ENCODE results near the gene CAMTA1.

Gene CAMTA1

DNA sequence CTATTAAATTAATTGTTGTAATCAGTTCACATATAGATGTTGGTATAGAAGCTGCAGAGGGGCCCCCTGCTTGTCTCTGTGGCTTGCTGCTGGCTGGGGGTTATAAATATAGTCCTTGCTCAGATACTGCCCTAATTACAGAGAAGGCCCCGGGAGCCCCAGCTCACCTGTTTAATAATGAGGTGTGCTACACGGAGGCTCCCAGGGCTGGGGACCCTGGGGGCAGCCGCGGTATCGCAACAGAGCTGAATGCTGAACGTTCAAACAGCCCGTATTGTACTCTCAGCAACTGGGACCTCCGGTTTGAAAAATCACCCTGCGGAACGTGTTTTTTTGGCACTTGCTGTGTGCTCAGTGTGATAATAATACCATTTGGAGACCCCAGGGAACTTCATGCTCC, 309.3 kb downstream of the CAMTA1 start:
- DNase-seq = no peak

GRCh38 chr1:7095343-7095964, 310.2 kb downstream of the CAMTA1 start:
- no peak for DNase-seq

DNA sequence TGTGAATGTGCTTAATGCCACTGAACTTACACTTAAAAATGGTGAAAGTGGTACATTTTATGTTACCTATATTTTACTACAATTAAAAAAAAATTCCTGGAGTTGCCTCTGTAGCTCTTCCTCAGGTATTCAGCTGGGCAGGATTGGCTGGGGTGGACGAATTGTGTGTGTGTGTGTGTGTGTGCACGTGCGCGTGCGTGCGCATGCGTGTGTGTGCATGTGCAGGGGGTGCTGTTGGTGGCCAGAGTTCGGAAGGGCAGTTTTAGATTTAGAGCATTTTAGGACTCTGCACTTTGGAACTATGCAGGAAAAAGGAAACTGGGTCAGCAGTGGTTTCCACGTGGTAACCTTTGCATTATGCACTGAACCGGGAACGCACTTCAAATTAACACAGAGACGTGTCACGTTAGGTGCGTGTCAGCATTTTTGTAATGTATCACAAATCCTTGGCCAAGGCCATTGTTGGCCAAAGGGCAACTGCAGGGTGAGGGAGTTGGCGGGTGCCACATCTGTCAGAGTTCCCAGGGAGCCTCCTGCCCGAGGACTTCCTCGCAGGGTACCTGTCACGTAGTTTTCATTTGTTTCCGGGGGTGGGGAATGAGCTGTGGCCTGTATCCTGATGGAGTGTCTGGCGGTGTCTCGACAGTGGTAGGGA, 312.8 kb downstream of the CAMTA1 start:
- no peak for DNase-seq

DNA sequence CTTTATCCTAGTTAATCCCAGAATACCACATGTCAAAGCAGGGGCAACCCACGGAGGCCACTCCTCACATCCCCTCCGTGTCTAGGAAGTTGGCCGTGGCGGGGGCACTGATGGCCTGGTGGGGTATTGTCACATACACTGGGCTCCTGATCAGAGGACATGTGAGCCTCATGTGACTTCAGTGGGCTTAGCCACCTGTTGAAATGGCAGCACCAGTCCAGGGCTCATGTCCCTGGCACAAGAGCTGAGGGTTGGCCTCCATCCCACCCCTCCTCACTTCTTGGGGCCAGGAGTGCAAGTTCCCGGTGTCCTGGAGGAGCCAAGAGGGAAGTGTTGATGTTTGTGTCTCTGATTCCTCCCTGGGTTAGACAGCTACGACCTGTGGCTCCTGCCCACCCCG, 313.4 kb downstream of the CAMTA1 start:
- DNase-seq = no peak

DNA sequence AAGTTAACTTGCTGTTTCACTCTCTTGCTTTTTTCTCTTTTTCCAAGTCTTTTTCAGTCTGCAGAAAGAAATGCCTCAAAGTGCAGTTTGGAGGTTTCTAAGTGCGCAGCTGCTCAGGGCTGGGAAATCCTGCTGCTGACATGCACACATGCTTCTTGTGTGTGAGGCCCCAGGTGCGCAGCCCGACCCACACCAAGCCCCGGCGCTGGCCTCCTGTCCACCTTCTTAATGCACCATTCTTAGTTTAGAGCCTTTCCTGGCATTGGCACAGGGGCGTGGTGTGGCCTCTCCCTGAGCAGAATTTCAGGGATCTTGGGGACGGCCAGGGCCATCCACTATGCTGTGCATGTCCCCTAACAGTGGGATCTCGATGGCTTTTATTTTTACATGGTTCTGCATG, 315.2 kb downstream of the CAMTA1 start:
- no peak for DNase-seq

DNA sequence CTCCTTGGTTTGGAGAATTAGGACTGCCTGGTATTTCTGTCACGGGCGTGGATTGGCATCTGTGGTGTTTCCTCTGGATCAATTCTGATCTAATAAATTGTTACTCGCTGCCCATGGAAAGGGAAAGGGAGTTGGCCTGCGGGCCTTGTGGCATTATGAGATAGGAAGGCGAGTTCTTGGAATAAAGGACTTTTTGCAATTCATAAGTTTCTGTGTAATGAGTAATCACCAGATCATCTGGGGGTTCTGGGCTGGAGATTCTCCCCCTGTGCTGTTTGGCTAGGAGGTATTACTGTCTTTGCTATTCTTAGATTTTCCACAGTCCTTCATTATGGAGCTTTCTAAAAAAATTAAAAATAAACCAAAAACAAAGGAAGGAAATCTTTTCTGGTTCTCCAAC, 315.9 kb downstream of the CAMTA1 start:
- no peak for DNase-seq

DNA sequence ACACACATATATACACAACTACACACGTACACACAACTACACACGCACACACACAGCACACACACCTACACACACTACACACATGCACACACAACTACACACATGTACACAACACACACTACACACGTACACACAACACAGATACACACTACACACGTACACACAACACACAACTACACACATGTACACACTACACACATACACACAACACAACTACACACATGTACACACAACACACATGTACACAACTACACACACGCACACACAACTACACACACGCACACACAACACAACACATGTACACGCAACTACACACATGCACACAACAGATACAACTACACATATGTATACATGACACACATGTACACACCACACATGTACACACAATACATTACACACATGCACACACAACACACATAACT, 318.1 kb downstream of the CAMTA1 start:
- no peak for DNase-seq

- no peak for DNase-seq
Observed at GRCh38 chr1:7103874-7104273, 318.6 kb downstream of the CAMTA1 start.

DNA sequence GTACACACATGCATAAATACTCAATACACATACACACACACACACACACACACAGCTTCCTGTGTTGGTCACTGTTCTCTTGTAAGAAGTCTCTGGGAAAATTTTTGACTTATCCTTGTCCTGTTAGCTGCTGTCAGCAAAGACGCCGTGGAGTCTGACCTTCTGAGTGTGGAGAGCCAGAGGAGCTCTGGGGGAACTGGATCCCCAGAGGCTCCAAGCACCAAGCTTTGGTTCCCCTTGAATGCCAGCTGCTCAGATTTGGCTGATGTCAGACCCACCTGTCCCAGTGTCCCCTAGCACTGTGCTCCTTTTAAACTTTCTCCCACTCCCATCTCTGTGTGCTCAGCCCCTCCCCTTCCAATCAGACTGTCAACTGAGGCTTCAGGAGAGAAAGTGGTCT, 319.1 kb downstream of the CAMTA1 start:
- no peak for DNase-seq

DNA sequence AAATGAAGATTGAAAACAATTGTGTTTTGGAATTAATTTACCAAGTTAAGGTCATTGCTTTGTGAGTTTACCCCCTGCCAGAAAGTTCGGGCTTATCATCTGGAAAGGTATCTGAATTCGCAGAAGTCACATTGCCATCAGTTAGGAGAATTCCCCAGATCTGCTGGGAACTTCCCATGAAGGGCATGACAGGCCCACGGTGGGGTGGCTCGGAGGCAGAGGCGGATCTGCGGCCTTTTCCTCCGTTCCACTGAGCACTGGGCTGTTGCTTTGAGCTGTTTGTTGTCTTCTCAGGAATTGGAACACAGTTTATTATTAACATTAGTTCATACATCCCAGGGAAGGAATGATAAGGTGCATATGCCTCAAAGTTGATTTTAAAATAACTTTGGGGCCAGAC, 320.0 kb downstream of the CAMTA1 start:
- no peak for DNase-seq

- DNase-seq = no peak
Observed at GRCh38 chr1:7106442-7107108, 321.3 kb downstream of the CAMTA1 start.

GRCh38 chr1:7107109-7107830, 322.0 kb downstream of the CAMTA1 start:
- no peak for DNase-seq

- no peak for DNase-seq
Observed at GRCh38 chr1:7108251-7108650, 323.0 kb downstream of the CAMTA1 start.

DNA sequence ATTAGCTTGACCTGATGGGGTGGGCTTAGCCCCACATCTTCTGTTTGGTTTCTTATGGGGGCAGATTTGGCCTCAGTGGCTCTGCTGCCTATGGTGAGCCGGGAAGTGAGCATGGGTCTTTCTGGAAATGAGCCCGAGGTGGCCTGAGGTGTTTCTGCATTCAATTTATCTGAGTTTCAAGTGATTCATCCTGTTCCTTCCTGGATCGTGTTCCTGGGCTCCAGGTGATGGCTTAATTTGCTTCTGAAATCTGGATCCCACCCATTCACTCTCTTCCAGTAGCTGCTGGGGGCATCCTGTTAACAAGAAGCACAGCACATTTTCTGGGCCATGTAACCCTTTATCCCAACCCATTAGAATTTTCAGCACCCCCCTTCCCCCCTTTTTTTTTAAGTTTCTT, 324.6 kb downstream of the CAMTA1 start:
- DNase-seq = peak; percentile 11

- DNase-seq = no peak
Observed at GRCh38 chr1:7110321-7110720, 325.1 kb downstream of the CAMTA1 start.

DNA sequence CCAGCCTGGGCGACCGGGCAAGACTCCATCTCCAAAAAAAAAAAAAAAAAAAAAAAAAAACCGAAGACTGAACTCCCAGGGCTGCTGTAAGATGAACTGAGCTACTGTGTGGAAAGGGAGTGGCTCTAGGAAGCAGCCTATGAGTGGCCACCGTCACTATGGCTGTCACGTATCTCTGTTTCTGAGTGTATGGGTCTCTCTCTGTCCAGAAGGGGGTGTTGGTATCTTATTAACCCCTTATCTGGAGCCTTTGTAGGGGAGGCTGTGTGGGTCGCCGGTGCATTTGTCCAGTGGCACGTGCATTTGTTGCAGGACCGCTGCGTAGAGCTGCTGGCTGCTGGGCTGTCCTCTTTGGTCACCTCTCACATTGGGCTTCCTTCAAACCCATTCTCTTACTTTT, 326.6 kb downstream of the CAMTA1 start:
- DNase-seq = no peak

DNA sequence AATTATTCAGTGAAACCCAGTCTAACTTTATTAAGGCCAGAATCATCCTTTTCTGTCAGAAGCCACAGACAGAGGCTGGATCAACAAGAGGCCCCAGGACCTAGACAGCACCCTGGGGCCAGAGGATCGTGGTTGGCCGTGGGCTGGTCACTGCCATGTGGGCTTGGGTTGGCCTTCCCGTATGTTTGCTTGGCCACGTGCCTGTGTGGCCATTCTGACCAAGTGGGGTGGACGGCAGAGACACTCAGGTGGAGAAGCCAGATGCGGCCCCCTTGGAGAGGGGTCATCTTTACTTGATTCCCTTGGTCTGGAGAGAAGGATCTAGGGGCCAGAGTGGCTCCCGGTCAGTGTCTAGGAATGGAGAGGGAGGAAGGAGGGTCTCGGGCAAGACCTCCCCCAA, 327.9 kb downstream of the CAMTA1 start:
- no peak for DNase-seq

DNA sequence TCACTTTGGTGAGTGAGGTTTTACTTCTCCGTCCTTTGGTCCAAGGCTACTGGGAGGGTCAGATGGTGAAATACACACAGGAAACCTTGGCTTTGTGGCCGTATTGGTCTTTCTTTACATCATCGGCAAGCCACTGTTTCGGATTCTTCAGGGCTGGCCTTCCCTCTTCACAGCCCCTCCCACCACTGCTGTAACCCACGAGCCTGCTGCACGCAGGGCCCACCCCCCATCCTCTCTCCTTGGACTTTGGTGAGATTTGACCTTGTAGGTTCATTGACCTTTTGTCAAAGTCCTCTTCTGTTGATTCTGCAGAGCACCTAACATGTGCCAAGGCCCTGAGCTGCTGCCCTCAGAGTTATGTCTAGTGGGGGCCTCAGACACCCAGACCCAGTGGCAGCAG, 328.6 kb downstream of the CAMTA1 start:
- no peak for DNase-seq

DNA sequence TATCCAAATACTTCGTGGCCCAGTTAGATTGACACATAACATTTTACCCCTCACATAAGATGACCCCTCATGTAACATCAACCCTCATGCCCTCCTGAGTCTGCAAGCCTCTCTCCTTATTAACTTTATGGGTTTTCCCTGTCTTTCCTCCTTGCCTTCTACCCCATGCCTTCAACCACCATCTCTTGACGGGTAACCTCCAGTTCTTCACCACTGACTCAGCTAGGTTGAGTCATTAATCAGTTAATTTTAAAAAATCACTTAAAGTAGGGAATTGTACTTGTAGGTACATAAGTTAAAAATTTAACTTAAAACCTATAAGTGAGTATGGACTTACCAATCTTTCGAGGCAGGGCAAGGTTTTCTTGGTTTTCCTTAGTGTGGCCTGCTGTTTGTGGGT, 330.7 kb downstream of the CAMTA1 start:
- no peak for DNase-seq

DNA sequence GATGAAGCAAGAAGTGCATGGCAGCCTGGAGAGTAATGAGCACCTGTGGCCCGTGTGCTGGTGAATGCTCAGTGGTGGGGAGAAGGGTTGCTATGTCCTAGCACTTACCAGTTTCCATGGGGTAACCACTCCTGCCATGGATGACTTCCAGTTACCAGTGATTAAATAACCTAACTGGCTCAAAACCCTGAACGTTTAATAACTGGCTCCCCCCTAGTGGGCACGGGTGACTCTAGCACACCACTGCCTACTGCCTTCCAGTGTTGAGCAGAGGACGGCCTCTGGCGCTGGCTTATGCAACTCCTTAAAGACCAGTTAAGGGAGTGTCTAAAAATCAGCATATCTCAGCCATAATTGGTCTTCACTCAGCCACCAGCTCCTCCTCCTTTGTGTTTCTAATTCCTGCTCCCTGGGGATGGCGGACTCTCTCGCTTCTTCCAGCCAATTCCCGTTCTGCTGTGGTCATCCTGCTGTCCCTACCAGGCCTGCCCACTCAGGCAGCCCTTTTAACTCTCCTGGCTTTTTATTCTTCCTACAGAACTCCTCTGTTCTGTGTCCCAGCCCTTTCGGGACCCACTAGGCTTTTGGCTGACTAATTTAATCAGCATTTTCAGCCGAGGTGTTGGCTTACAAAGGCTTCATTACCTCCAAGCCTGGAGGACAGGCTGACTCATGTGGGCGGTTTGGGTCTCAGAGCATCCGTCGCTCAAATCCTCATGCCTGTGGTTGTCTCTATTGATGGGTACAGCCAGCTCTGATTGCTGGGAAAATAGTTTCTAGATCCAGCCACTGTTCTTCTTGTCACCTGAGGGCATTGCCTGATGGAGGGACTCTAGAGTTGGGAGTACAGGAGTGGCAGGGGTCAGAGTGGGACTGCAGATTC, 332.4 kb downstream of the CAMTA1 start:
- DNase-seq = no peak

DNA sequence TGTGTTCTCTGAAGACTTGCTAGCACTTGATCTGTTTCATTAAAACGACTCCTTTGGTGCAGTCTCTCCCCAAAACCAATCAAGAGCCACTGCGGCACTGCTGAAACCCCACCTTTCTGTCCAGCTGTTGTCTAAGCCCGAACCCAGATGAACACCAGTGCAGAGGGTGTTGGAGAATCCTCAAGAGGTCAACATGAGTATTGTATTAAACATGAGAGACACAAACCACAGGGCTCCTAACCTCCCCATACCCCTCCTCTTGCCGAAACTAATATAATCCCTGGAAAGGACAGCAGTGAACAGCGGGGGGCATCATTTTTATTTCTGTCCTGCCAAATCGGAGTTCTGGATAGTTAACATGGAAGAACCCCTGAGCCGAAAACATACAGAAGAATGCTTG, 333.9 kb downstream of the CAMTA1 start:
- no peak for DNase-seq

GRCh38 chr1:7120863-7121621, 335.8 kb downstream of the CAMTA1 start:
- DNase-seq = no peak

Measured in right forelimb (tissue), 1 donor.